Measurements from ENCODE around the gene IQCE.
"Not testable (repeated sequence)": the region's sequence is repeated elsewhere in the genome, so short reads cannot be mapped to it uniquely, and the experiment has no call there.

IQCE gene

DNA sequence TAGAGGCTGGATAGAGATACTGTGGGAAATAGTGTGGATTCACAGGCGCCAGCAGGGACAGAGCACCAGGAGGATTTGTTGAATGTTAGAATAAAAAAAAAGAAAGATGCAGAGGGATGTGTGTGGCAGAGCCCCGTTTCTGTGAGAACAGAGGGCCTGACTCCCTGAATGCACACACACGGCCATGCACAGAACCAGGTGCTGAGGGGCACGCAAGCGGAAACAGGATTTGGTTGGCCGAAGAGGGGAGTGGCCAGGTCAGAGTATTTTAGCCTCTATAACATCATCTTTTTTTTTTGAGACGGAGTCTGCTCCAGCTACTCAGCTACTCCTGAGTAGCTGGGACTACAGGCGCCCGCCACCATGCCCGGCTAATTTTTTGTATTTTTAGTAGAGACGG lies 21.9 kb downstream of the IQCE start:
- no peak for FAIRE-seq

- no peak for FAIRE-seq
These were observed 23.4 kb downstream of the IQCE start for GRCh38 chr7:2582006-2582735.

- no peak for FAIRE-seq
These were observed 25.2 kb downstream of the IQCE start for GRCh38 chr7:2583798-2584580.

GRCh38 chr7:2585446-2585845 lies 26.7 kb downstream of the IQCE start:
- no peak for FAIRE-seq

DNA sequence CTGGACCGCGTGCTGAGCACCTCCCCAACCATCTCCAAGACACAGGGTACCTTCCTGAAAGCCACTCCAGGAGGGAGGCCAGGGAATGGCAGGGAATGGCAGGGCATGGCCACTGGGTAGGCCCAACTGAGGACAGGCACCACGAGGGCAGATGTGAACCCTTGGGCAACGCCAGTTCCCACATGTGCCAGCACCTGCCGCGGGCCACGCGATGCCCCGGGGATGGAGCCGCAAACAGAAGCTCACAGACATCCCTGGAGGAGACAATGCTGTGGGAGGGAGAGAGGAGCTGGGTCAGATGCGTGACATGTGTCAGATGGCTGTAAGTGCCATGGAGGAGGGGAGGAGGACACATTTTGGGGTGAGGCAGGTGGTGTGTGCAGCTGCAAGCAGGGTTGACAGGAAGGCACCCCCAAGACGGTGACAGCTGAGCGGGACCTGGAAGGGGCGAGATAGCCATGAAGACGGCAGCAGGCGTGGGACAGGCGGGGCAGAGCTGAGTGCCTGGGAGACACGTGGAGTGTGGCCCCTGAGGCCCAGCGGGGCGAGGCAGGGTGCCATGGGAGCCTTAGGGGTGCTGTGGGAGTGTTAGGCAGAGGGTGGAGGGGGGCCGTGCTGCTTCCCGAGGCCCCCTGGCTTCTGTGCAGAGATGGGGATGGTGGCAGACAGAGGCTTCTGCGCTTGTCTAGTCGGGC lies 27.7 kb downstream of the IQCE start:
- no peak for FAIRE-seq

DNA sequence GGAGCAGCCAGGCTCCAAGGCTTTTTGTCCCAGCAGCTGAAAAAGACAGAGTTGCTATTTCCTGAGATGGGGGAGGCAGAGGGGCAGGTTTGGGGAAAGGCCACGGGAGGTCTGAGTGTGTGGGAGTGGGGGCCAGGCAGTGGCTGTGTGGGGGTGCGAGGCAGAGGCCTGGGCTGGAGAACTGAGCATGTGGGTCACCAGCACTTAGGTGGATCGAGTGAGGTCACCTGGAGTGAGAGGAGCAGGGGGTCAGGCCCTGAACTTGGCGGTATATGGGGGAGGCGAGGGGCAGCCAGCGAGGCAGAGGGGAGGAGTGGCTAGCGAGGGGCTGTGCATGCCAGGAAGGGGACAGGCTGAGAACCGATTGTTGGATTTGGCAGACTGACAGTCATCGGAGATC lies 28.4 kb downstream of the IQCE start:
- no peak for FAIRE-seq

GRCh38 chr7:2587778-2588177 lies 29.0 kb downstream of the IQCE start:
- FAIRE-seq = no peak

- FAIRE-seq = no peak
These were observed 30.6 kb downstream of the IQCE start for GRCh38 chr7:2589341-2589740.

- FAIRE-seq = not testable (repeated sequence)
These were observed 31.2 kb downstream of the IQCE start for GRCh38 chr7:2589941-2590340.

DNA sequence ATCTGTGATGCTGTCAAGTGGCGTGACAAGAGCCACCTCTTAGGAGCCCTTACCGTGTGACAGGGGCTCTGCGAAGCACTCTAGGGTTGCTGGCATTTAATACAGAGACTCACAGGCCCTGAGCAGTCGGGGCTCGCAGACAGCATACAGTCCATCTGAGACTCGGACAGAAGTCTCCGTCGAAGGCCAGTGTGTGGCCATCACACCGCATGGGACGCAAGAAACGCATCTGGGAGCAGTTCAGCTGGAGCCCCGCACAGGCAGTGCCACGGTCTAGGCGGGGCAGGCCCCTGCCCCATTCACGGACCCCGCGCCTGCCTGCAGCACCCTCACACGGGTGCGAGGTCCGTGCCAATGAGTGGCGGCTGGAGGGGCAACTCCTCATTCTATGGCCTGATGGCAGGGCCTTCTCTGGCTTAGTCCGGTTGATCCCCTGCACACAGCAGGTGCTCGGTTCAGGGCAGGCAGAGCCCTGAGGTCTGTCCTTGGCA lies 33.6 kb downstream of the IQCE start:
- FAIRE-seq = no peak

GRCh38 chr7:2593036-2593727 lies 34.4 kb downstream of the IQCE start:
- FAIRE-seq = no peak

- FAIRE-seq = no peak
These were observed 35.8 kb downstream of the IQCE start for GRCh38 chr7:2594599-2594998.

GRCh38 chr7:2595258-2595860 lies 36.6 kb downstream of the IQCE start:
- no peak for FAIRE-seq

DNA sequence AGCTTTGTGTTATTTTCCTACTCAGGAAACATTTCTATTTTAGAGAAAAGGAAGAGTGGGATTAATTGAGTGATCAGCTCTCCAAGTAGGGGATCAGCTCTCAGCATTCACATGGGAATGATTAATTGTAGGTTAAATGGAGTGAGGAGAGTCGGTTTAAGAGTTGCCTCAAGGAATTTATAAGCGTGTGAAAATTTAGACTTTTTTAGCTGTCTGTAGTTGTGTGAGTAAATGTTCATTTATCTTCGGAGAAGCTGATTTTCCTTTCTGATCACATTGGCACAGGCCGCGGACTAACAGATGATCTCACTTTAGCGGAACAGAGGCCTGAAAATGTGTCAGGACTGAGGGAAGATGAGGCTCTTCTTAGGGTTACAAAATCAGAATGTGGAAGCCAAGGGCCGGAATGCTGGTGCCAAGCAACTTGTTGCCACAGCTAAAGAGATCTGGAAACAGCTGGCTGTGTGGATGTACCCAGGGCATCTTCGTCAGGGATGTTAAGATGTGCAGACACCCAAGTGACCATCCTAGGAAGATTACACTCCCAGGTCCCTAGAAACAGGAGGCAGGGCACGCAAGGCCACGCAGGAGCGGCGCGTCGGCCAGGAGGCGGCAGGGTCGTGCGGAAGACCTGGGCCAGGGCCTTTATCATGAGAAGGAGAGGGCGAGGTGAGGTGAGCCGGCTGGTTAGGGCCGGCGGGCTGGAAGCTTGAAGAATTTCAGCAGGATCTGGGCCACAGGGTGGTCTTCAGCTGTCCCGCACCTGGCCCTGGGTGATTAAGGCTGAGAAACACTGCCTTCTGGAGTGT lies 37.9 kb downstream of the IQCE start:
- no peak for FAIRE-seq

DNA sequence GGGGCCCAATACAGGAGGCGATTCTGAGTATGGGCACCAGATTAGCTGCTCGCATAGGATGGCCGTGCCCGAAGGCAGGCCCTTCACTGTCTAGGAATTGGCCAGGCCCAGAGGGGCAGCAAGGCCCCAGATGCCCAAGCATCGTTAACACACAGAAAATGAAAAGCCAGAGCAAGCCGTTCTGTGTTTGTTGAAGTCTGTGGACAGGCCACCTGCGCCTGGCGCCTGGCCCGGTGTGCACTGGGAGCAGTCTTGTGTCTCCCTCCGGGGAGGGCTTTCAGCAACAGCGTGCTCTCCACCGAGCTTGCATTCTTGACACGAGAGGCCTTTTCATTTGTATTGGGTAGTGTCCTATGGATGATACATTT lies 38.5 kb downstream of the IQCE start:
- no peak for FAIRE-seq

- no peak for FAIRE-seq
These were observed 39.5 kb downstream of the IQCE start for GRCh38 chr7:2598154-2598823.

DNA sequence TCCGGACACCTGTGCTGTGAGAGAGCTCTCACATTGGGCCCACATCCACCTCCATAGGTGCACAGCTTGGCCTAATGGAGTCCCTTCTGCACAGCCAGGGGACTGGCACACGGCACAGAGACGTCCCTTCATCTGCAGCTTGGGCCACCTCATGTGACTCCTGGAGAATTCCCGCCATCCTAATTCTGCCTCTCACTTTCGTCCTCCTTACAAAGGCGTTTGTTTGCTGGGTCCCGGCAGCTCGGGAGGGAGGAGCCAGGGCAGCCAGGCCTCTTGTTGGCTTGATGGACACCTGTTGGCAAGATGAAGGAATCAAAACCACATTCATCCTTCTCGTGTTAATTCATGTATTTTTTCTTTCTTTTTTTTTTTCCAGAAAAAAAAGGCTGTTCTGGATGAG lies 42.3 kb downstream of the IQCE start:
- FAIRE-seq = no peak

GRCh38 chr7:2601907-2602306 lies 43.1 kb downstream of the IQCE start:
- no peak for FAIRE-seq

- FAIRE-seq = no peak
These were observed 43.7 kb downstream of the IQCE start for GRCh38 chr7:2602406-2603043.
